ENCODE data around the gene CHCHD4. TPM values are rescaled to one million over a fixed set of nuclear protein-coding genes. Genes with fewer than 3 reads are reported as not detected.

Gene CHCHD4
- polyA plus RNA-seq, 3 donors: 6.5 to 13.8 (median 13.6) TPM

DNA sequence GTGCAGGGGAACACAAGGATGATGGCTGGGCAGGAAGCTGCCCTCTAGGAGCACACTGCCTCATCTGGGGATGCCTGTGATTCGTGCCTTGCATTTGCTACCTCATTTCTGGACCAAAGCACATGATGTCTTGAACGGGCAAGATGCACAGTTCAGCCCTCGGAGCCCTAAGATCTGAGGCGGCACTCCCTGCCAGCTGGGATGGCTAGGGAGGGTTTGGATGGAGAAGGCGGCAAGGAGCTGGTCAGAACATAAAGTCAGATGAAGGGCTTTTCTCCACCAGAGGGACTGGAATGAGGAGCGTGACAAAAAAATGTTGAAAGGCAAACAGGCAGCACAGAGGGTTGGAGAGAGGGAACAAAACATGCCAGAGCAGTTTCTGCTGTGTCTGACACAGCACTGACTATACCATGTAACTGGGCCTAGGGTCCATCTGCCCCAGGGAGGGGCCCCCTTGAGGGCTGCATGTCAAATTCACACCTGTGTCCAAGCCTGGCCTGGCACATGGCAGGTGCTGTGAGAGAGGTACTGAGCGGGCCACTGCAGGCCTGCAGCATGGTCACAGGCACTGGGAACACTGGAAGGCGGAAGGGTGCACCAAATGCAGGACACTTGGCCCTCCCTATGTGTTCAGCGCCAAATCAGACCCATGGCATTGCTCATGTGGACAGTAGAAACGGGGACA is 21.9 kb upstream of the CHCHD4 start:
- no peak for DNase-seq
- H3K27ac ChIP-seq (ENCODE audit: low read depth in 1 of 2, low read length in 2 of 2): peak overlapping the region; percentile 100
- intact Hi-C loops (cut with micrococcal nuclease): loop anchor here in 1 of 2 donors (2.0 kb wide), 1 partner anchor 20 kb away; no protein-coding TSS in a partner anchor
- peaks cover 44 to 53% of the 10 kb centered on the region in 2 donors for H3K4me1 ChIP-seq (ENCODE audit: control insufficient read depth in 1 of 2, insufficient read depth in 2 of 2, low read length in 2 of 2)
- H3K27me3 ChIP-seq (ENCODE audit: control insufficient read depth in 2 of 2, insufficient read depth in 2 of 2, low read length in 2 of 2): no peaks in the 10 kb centered on the region
- Mint-ChIP-seq H3K27me3 (ENCODE audit: low read depth in 3 of 3) (peaks cover 0 to 4% (median 0%) of the 10 kb centered on the region in 3 donors), H3K9me3 (no peaks in the 10 kb centered on the region), H3K36me3 (peaks cover 55 to 60% of the 10 kb centered on the region in 2 donors), H3K4me3 (peak overlapping the region in 1 of 2 donors; percentile 39), H3K4me1 (peaks cover 51% of the 10 kb centered on the region), H3K27ac (peak overlapping the region; percentile 99 to 100 (median 100))
- TF ChIP-seq, protein P1, sequence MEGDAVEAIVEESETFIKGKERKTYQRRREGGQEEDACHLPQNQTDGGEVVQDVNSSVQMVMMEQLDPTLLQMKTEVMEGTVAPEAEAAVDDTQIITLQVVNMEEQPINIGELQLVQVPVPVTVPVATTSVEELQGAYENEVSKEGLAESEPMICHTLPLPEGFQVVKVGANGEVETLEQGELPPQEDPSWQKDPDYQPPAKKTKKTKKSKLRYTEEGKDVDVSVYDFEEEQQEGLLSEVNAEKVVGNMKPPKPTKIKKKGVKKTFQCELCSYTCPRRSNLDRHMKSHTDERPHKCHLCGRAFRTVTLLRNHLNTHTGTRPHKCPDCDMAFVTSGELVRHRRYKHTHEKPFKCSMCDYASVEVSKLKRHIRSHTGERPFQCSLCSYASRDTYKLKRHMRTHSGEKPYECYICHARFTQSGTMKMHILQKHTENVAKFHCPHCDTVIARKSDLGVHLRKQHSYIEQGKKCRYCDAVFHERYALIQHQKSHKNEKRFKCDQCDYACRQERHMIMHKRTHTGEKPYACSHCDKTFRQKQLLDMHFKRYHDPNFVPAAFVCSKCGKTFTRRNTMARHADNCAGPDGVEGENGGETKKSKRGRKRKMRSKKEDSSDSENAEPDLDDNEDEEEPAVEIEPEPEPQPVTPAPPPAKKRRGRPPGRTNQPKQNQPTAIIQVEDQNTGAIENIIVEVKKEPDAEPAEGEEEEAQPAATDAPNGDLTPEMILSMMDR (IDR thresholded peaks at IDR 0.05): no peak
- peaks cover 29 to 40% of the 10 kb centered on the region in 2 donors for H3K36me3 ChIP-seq (replicated peaks in 1 of 2; ENCODE audit: control insufficient read depth in 1 of 2, insufficient read depth in 2 of 2, low read length in 2 of 2)
- H4K20me1 ChIP-seq (ENCODE audit: insufficient read depth, low read length): no peaks in the 10 kb centered on the region
- no peaks in the 10 kb centered on the region for H3K9me3 ChIP-seq (replicated peaks in 1 of 2; ENCODE audit: control insufficient read depth in 1 of 2, insufficient read depth in 1 of 2, low read length in 2 of 2)
- H3K9ac ChIP-seq (ENCODE audit: insufficient read depth, low read length, poor library complexity, severe bottlenecking): no peak overlapping the region
- H3K79me2 ChIP-seq (ENCODE audit: insufficient read depth, low read length): no peaks in the 10 kb centered on the region
- no peak overlapping the region for H2AFZ ChIP-seq (ENCODE audit: insufficient read depth, low read depth, low read length, poor library complexity, severe bottlenecking)
- 91% methylated on average over 10 of the region's 10 CpGs for WGBS (ENCODE audit: insufficient coverage)
- H3K4me2 ChIP-seq (replicated peaks; ENCODE audit: extremely low read depth, low read length, poor library complexity, severe bottlenecking): no peak overlapping the region
- no peak overlapping the region for H3K4me3 ChIP-seq (replicated peaks in 1 of 3; ENCODE audit: low read depth in 2 of 3, low read length in 3 of 3)

DNA sequence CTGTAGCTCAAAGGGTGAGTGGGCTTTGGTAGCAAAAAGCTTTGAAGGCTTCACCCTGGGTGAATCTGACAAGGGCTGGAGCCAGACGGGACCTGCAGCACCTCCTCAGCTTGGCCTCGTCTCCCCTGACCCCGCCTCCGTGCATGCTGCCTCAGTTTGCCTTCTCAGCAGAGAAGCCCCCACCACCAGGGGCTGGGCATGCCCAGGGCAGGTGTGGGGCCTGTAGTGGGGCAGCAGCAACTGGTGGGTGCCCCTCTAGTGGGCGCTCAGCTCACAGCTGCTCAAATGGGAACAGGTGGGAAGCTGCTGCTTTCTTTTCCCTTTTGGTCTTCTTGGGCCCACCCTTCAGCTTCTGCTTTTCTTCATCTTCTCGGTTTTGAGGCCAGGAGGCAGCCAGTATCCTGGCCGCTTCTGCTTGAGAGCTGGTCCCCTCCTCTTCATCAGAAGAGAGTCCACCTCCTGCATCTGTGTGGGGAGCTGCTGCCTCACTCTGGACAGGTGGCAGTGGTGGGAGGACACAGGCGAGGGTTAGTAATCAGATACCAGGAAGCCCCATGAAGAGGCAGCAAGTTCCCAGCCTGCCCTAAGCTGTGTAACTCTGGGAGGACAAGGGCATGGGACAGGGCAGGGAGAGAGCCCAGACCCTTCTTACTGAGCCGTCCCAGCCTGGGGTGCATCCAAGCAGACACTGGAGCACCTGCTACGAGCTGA is 21.2 kb upstream of the CHCHD4 start:
- Histone ChIP-seq H3K27ac (ENCODE audit: low read depth in 1 of 2, low read length in 2 of 2) (peak overlapping the region; percentile 100), H3K9ac (ENCODE audit: insufficient read depth, low read length, poor library complexity, severe bottlenecking) (peak overlapping the region; percentile 92), H2AFZ (ENCODE audit: insufficient read depth, low read depth, low read length, poor library complexity, severe bottlenecking) (no peak overlapping the region), H3K4me2 (replicated peaks; ENCODE audit: extremely low read depth, low read length, poor library complexity, severe bottlenecking) (peak overlapping the region; percentile 73), H3K36me3 (replicated peaks in 1 of 2; ENCODE audit: control insufficient read depth in 1 of 2, insufficient read depth in 2 of 2, low read length in 2 of 2) (peaks cover 36 to 42% of the 10 kb centered on the region in 2 donors), H3K4me1 (ENCODE audit: control insufficient read depth in 1 of 2, insufficient read depth in 2 of 2, low read length in 2 of 2) (peaks cover 44 to 53% of the 10 kb centered on the region in 2 donors), H4K20me1 (ENCODE audit: insufficient read depth, low read length) (no peaks in the 10 kb centered on the region), H3K9me3 (replicated peaks in 1 of 2; ENCODE audit: control insufficient read depth in 1 of 2, insufficient read depth in 1 of 2, low read length in 2 of 2) (no peaks in the 10 kb centered on the region), H3K27me3 (ENCODE audit: control insufficient read depth in 2 of 2, insufficient read depth in 2 of 2, low read length in 2 of 2) (no peaks in the 10 kb centered on the region), H3K4me3 (replicated peaks in 1 of 3; ENCODE audit: low read depth in 2 of 3, low read length in 3 of 3) (no peak overlapping the region), H3K79me2 (ENCODE audit: insufficient read depth, low read length) (no peaks in the 10 kb centered on the region)
- DNase-seq: peak in 1 of 3 donors; percentile 18
- intact Hi-C loops (cut with micrococcal nuclease): loop anchor here in 1 of 2 donors (2.0 kb wide), 1 partner anchor 19 kb away; no protein-coding TSS in a partner anchor
- Mint-ChIP-seq H3K4me1 (peaks cover 51% of the 10 kb centered on the region), H3K27ac (peak overlapping the region; percentile 99 to 100 (median 100)), H3K4me3 (no peak overlapping the region), H3K36me3 (peaks cover 59 to 65% of the 10 kb centered on the region in 2 donors), H3K9me3 (no peaks in the 10 kb centered on the region), H3K27me3 (ENCODE audit: low read depth in 3 of 3) (peaks cover 0 to 4% (median 0%) of the 10 kb centered on the region in 3 donors)
- TF ChIP-seq, protein P1 (IDR thresholded peaks at IDR 0.05): no peak
- WGBS (ENCODE audit: insufficient coverage): 86% methylated on average over 9 of the region's 10 CpGs
